CD14-positive monocyte (primary cell): Measurements from ENCODE around the gene ISOC1. TPM values are rescaled to one million over a fixed set of nuclear protein-coding genes. Genes with fewer than 3 reads are reported as not detected.

ENCODE experiments used
- DNase-seq, 3 donors: peaks; one replicate each; pipeline ENCODE4 v3.0.0-alpha.2; 2011 to 2022
- H2AFZ ChIP-seq: 2 replicates; pipeline ENCODE4 v1.6.0; 2012; ENCODE audit warnings: mild to moderate bottlenecking, low read depth, low read length, inconsistent platforms; ENCODE audit not compliant: insufficient read depth, poor library complexity, severe bottlenecking
- H3K27ac ChIP-seq, 2 donors: 1 replicate in 1 of 2; 2 replicates in 1 of 2; pipeline ENCODE4 v1.5.1; 2012 to 2013; ENCODE audit warnings: low read length in 2 of 2, control low read depth in 1 of 2, inconsistent platforms in 1 of 2, low read depth in 1 of 2, mild to moderate bottlenecking in 1 of 2
- H3K27me3 ChIP-seq, 2 donors: one replicate each; pipeline versions ENCODE4 v1.6.0 to v1.6.1; 2011 to 2013; ENCODE audit warnings: low read length in 2 of 2; ENCODE audit not compliant: control insufficient read depth in 2 of 2, insufficient read depth in 2 of 2
- H3K36me3 ChIP-seq, 2 donors: replicated peaks in 1 of 2; 1 replicate in 1 of 2; 2 replicates in 1 of 2; pipeline versions ENCODE4 v1.5.1 to v1.6.1; 2012 to 2013; ENCODE audit warnings: low read length in 2 of 2, control low read depth in 1 of 2, inconsistent platforms in 1 of 2, mild to moderate bottlenecking in 1 of 2; ENCODE audit not compliant: insufficient read depth in 2 of 2, control insufficient read depth in 1 of 2
- H3K4me1 ChIP-seq, 2 donors: 1 replicate in 1 of 2; 2 replicates in 1 of 2; pipeline versions ENCODE4 v1.5.1 to v1.6.1; 2012 to 2013; ENCODE audit warnings: low read length in 2 of 2, control low read depth in 1 of 2, inconsistent platforms in 1 of 2, mild to moderate bottlenecking in 1 of 2, moderate library complexity in 1 of 2; ENCODE audit not compliant: insufficient read depth in 2 of 2, control insufficient read depth in 1 of 2
- H3K4me2 ChIP-seq: replicated peaks from 2 replicates; pipeline ENCODE3; 2012; ENCODE audit warnings: low read length, moderate library complexity, mild to moderate bottlenecking; ENCODE audit not compliant: poor library complexity, severe bottlenecking; ENCODE audit errors: extremely low read depth
- H3K4me3 ChIP-seq, 3 experiments: fragments of 200-600 bp in 1 of 3; sonication (generic) in 1 of 3; replicated peaks in 1 of 3; 1 replicate in 2 of 3; 2 replicates in 1 of 3; pipeline ENCODE4 v1.5.1; 2011 to 2013; ENCODE audit warnings: low read length in 3 of 3, mild to moderate bottlenecking in 3 of 3, control low read depth in 2 of 3, low read depth in 2 of 3, inconsistent platforms in 1 of 3, moderate library complexity in 1 of 3
- H3K79me2 ChIP-seq: 2 replicates; pipeline ENCODE4 v1.6.0; 2012; ENCODE audit warnings: mild to moderate bottlenecking, control low read depth, inconsistent platforms, low read length, moderate library complexity; ENCODE audit not compliant: insufficient read depth
- H3K9ac ChIP-seq: 2 replicates; pipeline ENCODE4 v1.6.0; 2017; ENCODE audit warnings: low read length, mild to moderate bottlenecking; ENCODE audit not compliant: insufficient read depth, poor library complexity, severe bottlenecking
- H3K9me3 ChIP-seq, 2 donors: replicated peaks in 1 of 2; 1 replicate in 1 of 2; 2 replicates in 1 of 2; pipeline versions ENCODE4 v1.5.1 to v1.6.1; 2012 to 2013; ENCODE audit warnings: low read length in 2 of 2, control low read depth in 1 of 2; ENCODE audit not compliant: control insufficient read depth in 1 of 2, insufficient read depth in 1 of 2
- H4K20me1 ChIP-seq: 2 replicates; pipeline ENCODE4 v1.6.0; 2012; ENCODE audit warnings: mild to moderate bottlenecking, low read length, control low read depth, moderate library complexity; ENCODE audit not compliant: insufficient read depth
- H3K27ac Mint-ChIP-seq, 7 donors: one replicate each; pipeline ENCODE4 v1.8.0; 2020; ENCODE audit warnings: mild to moderate bottlenecking in 7 of 7, mixed read lengths in 7 of 7, moderate library complexity in 6 of 7, inconsistent platforms in 2 of 7
- H3K27me3 Mint-ChIP-seq, 3 donors: one replicate each; pipeline ENCODE4 v1.8.0; 2021 to 2022; ENCODE audit warnings: low read depth in 3 of 3, mild to moderate bottlenecking in 3 of 3, mixed read lengths in 3 of 3, moderate library complexity in 3 of 3, inconsistent platforms in 1 of 3
- H3K36me3 Mint-ChIP-seq, 2 donors: one replicate each; pipeline ENCODE4 v1.8.0; 2020; ENCODE audit warnings: mixed read lengths in 2 of 2, inconsistent platforms in 1 of 2, mild to moderate bottlenecking in 1 of 2
- H3K4me1 Mint-ChIP-seq: one replicate; pipeline ENCODE4 v1.8.0; 2020; ENCODE audit warnings: mild to moderate bottlenecking, mixed read lengths
- H3K4me3 Mint-ChIP-seq, 2 donors: one replicate each; pipeline ENCODE4 v1.8.0; 2020; ENCODE audit warnings: mild to moderate bottlenecking in 2 of 2, mixed read lengths in 2 of 2, moderate library complexity in 1 of 2
- H3K9me3 Mint-ChIP-seq, 7 donors: one replicate each; pipeline ENCODE4 v1.8.0; 2020 to 2022; ENCODE audit warnings: mixed read lengths in 7 of 7, mild to moderate bottlenecking in 6 of 7, moderate library complexity in 6 of 7, inconsistent platforms in 2 of 7
- CTCF ChIP-seq: fragments of 200-600 bp; IDR thresholded peaks from one replicate; pipeline ENCODE4 v1.8.0; 2022; ENCODE audit warnings: antibody characterized with exemption, mild to moderate bottlenecking
- WGBS: methylation state at CpG from one replicate; pipeline ENCODE4 v1.1.5; 2013; ENCODE audit warnings: missing lambda C conversion rate; ENCODE audit not compliant: insufficient coverage; 5-methylcytosine and 5-hydroxymethylcytosine counted together
- intact Hi-C, 2 donors: fragments of 100-400 bp; cut with micrococcal nuclease; formaldehyde crosslinking; loops; one replicate each; pipeline versions ENCODE4 v1.15.0 to v1.15.1; 2023
- polyA plus RNA-seq, 3 donors: library from polyadenylated mRNA; depleted of rRNA in 1 of 3; unstranded in 2 of 3; stranded (reverse) in 1 of 3; fragments of 300-500 nt in 2 of 3; fragments of >200 nt in 1 of 3; fragmentation: Illumina TruSeq in 2 of 3; gene quantifications; 1 replicate in 2 of 3; 2 replicates in 1 of 3; pipeline ENCODE4 v1.2.3, GENCODE V29; 2012 to 2021

ISOC1 gene
- polyA plus RNA-seq, 3 donors: 5.6 to 19.4 (median 16.6) TPM

- WGBS: no CpG with 5 or more reads among the region's 2 CpGs
- Histone ChIP-seq H3K9ac (no peak overlapping the region), H3K4me1 (no peaks in the 10 kb centered on the region), H3K4me2 (no peak overlapping the region), H3K27ac (no peak overlapping the region), H3K27me3 (no peaks in the 10 kb centered on the region), H3K79me2 (no peaks in the 10 kb centered on the region), H4K20me1 (no peaks in the 10 kb centered on the region), H3K4me3 (no peak overlapping the region), H3K9me3 (no peaks in the 10 kb centered on the region), H2AFZ (no peak overlapping the region), H3K36me3 (peaks cover 0 to 17% of the 10 kb centered on the region in 2 donors)
- H3K27me3 Mint-ChIP-seq: peaks cover 0 to 2% (median 2%) of the 10 kb centered on the region in 3 donors
- no peak overlapping the region for H3K4me3 Mint-ChIP-seq
- intact Hi-C loops: no loop called here
- peaks cover 12 to 17% of the 10 kb centered on the region in 2 donors for H3K36me3 Mint-ChIP-seq
- no peaks in the 10 kb centered on the region for H3K4me1 Mint-ChIP-seq
- no peak for TF ChIP-seq CTCF
- peaks cover 0 to 1% (median 0%) of the 10 kb centered on the region in 7 donors for H3K9me3 Mint-ChIP-seq
- DNase-seq: no peak
- H3K27ac Mint-ChIP-seq: no peak overlapping the region
These were observed 16.8 kb downstream of the ISOC1 start for GRCh38 chr5:129111351-129111750.

GRCh38 chr5:129112295-129112694 is 17.7 kb downstream of the ISOC1 start:
- H3K9me3 Mint-ChIP-seq: peaks cover 0 to 1% (median 0%) of the 10 kb centered on the region in 7 donors
- intact Hi-C loops: no loop called here

More at GRCh38 chr5:129112295-129112694, 17.7 kb downstream of the ISOC1 start:
- no peak overlapping the region for H3K4me3 Mint-ChIP-seq
- no peaks in the 10 kb centered on the region for H3K27me3 ChIP-seq
- H3K36me3 ChIP-seq: peaks cover 0 to 8% of the 10 kb centered on the region in 2 donors
- no peaks in the 10 kb centered on the region for H3K4me1 Mint-ChIP-seq
- no peak for DNase-seq
- H3K9ac ChIP-seq: no peak overlapping the region
- peaks cover 0 to 2% (median 2%) of the 10 kb centered on the region in 3 donors for H3K27me3 Mint-ChIP-seq
- TF ChIP-seq CTCF: no peak
- no peak overlapping the region for H2AFZ ChIP-seq
- no peaks in the 10 kb centered on the region for H3K4me1 ChIP-seq
- no CpG with 5 or more reads among the region's 3 CpGs for WGBS
- no peak overlapping the region for H3K4me2 ChIP-seq
- no peaks in the 10 kb centered on the region for H3K79me2 ChIP-seq
- H3K36me3 Mint-ChIP-seq: peaks cover 9 to 12% of the 10 kb centered on the region in 2 donors
- H3K4me3 ChIP-seq: no peak overlapping the region
- no peaks in the 10 kb centered on the region for H3K9me3 ChIP-seq
- no peak overlapping the region for H3K27ac ChIP-seq
- no peaks in the 10 kb centered on the region for H4K20me1 ChIP-seq
- no peak overlapping the region for H3K27ac Mint-ChIP-seq
